ENCODE measurements around the gene PRR7. TPM values are rescaled to one million over a fixed set of nuclear protein-coding genes. Genes with fewer than 3 reads are reported as not detected.

The PRR7 gene
- total RNA-seq, 1 donor from 2014 or later = 2.1 TPM

DNA sequence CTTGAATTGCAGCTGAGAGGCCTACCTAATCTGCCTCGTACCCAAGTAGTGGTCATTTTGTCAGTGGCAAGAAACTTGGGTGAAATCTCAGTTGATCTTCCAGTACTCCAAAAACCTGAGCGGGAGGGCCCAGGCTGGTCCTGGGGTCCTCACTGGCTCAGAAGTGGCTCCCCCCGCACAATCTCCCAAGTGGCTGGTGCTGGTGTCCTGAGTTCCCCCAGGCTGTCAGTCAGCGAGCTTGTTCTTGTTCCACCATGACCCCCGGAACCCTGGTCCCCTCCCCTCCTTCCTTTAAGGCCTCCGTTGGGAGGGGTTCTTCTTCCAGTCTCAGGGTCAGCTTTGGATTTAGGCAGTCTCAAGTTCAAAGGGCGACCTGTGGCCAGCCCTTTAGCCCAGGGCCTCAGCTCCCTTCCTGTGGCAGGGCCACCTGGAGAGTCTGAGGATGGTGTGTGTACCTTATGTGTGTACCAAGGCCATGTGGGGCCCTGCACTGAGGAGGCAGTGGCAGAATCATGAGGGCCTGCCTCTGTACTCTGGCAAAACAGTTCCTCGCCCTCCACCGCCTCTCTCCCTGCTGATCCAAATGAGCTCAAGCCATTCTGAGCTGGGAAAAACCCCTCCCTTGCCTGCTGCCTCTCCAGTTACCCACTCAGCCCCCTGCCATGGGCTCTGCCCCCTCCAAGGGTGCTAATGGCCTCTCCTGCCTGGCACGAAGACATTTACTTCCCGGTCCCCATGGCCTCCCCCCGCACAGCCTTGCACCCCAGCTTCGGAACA, 31.3 kb downstream of the PRR7 start:
- intact Hi-C loops (cut with micrococcal nuclease) = no loop called here
- DNase-seq = no peak

DNA sequence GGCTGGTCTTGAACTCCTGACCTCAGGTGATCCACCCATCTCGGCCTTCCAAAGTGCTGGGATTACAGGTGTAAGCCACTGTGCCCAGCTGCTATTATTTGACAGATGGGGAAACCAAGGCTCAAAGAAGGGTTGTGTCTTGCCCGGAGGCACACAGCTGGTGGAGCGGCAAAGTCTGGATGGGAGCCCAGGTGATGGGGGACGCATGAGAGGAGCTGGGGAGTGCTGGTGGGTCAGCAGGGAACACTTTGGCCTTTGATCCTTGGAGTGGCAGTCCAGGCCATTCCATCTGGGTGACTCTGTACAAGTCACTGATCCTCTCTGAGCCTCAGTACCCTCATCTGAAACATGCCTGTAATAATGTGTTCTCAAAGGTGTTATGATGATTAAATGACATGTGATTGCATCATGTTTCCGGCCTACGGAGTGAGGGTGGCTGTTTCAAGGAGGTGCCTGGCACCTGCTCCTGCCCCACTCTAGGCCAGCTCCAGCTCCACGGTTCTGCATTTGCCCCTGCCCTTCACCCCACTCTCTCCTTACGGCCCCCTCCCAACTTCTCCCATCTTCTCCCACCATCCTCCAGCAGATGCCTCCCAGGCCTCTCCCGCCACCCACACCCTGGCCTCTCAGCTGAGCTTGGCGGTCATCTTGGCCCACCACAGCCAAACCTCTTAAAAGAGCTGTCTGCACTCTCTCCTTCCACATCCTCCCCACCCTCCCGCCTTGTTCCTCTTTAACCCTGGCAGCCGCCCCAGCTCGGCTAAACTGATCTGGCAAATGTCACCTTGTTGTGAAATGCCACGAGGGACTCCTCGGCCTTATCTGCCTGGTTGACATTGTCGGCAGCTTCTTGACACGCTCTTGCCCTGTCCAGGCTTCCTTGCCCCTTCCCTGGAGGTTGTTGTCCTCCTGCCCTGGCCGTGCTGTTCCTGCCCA, 32.4 kb downstream of the PRR7 start:
- TF ChIP-seq, protein P1, sequence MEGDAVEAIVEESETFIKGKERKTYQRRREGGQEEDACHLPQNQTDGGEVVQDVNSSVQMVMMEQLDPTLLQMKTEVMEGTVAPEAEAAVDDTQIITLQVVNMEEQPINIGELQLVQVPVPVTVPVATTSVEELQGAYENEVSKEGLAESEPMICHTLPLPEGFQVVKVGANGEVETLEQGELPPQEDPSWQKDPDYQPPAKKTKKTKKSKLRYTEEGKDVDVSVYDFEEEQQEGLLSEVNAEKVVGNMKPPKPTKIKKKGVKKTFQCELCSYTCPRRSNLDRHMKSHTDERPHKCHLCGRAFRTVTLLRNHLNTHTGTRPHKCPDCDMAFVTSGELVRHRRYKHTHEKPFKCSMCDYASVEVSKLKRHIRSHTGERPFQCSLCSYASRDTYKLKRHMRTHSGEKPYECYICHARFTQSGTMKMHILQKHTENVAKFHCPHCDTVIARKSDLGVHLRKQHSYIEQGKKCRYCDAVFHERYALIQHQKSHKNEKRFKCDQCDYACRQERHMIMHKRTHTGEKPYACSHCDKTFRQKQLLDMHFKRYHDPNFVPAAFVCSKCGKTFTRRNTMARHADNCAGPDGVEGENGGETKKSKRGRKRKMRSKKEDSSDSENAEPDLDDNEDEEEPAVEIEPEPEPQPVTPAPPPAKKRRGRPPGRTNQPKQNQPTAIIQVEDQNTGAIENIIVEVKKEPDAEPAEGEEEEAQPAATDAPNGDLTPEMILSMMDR (IDR thresholded peaks at IDR 0.05; ENCODE audit: borderline replicate concordance) = no peak
- DNase-seq = peak; percentile 92
- H3K4me1 ChIP-seq = peaks cover 47% of the 10 kb centered on the region
- peaks cover 8% of the 10 kb centered on the region for H3K36me3 ChIP-seq
- intact Hi-C loops (cut with micrococcal nuclease) = no loop called here
- H3K27ac ChIP-seq (replicated peaks) = peak overlapping the region; percentile 67
- H3K27me3 ChIP-seq (ENCODE audit: low read depth) = peaks cover 59% of the 10 kb centered on the region
- H3K9me3 ChIP-seq (replicated peaks) = no peaks in the 10 kb centered on the region
- H3K4me3 ChIP-seq = no peak overlapping the region

More for the DNA sequence above, 31.3 kb downstream of the PRR7 start:
- TF ChIP-seq, protein P1 (IDR thresholded peaks at IDR 0.05; ENCODE audit: borderline replicate concordance) = no peak
- H3K4me3 ChIP-seq = no peak overlapping the region
- H3K27me3 ChIP-seq (ENCODE audit: low read depth) = peaks cover 58% of the 10 kb centered on the region
- no peaks in the 10 kb centered on the region for H3K36me3 ChIP-seq
- peaks cover 53% of the 10 kb centered on the region for H3K4me1 ChIP-seq
- no peaks in the 10 kb centered on the region for H3K9me3 ChIP-seq (replicated peaks)
- H3K27ac ChIP-seq (replicated peaks) = peak overlapping the region; percentile 67

DNA sequence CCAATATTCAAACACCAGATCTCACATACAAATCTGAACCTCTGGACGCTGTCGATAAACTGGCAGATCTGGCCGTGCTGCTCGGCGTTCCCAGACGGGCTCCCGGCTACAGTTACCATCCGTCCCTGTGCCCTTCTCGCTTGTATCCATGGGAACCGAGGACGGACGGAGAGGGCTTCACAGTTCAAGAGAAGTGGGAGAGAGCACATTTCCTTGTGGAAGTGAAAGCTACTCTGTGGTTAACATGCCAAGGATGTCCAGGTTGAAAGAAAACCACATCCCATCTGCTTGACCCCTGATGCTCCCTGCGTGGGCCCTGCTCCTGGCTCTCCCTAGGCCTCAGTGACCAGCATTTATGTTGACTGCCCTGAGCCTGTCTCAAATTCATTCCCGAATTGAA, 33.2 kb downstream of the PRR7 start:
- Histone ChIP-seq H3K9me3 (replicated peaks) (no peaks in the 10 kb centered on the region), H3K27ac (replicated peaks) (peak overlapping the region; percentile 67), H3K4me3 (no peak overlapping the region), H3K4me1 (peaks cover 41% of the 10 kb centered on the region), H3K27me3 (ENCODE audit: low read depth) (peaks cover 57% of the 10 kb centered on the region), H3K36me3 (peaks cover 11% of the 10 kb centered on the region)
- intact Hi-C loops (cut with micrococcal nuclease) = no loop called here
- no peak for DNase-seq
- TF ChIP-seq, protein P1 (IDR thresholded peaks at IDR 0.05; ENCODE audit: borderline replicate concordance) = no peak

DNA sequence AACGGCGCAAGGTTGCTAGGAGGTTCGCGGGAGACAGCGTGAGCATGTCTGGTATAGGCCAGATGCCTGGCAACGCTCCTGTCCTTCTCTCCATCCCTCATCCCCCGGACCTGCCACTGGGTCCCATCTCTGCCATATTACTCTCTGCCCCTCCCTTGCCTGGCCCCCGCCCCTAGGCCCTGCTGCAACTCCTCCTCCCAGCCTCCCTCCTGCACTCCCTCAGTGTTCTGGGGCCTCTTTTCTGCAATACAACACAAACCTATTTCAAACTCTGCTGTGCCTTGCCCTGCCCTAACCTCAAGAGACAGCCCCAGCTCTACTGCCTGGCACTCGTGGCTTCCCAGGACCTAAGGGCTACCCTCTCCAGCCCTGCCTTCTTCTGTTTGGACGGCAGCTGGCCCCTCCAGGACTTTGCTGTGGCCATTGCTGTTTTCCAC, 35.8 kb downstream of the PRR7 start:
- Histone ChIP-seq H3K36me3 (peaks cover 32% of the 10 kb centered on the region), H3K4me3 (no peak overlapping the region), H3K4me1 (peaks cover 28% of the 10 kb centered on the region), H3K9me3 (replicated peaks) (no peaks in the 10 kb centered on the region), H3K27me3 (ENCODE audit: low read depth) (peaks cover 51% of the 10 kb centered on the region), H3K27ac (replicated peaks) (no peak overlapping the region)
- TF ChIP-seq, protein P1 (IDR thresholded peaks at IDR 0.05; ENCODE audit: borderline replicate concordance) = no peak
- intact Hi-C loops (cut with micrococcal nuclease) = no loop called here
- no peak for DNase-seq

DNA sequence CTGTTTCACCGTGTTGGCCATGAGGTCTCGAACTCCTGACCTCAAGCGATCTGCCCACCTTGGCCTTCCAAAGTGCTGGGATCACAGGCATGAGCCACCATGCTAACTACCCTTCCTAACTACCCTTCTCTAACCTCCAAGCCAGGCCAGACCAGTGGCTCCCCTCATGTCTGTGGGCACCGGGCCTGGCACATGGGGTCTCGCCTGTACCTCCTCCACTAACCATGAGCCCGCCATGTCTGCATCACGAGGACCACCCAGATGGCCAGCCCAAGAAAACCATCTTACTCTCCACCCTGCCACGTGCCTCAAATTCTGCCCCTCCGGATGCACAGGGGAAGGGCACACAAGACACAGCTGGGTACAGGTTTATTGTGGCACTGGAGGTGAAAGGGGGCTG, 36.4 kb downstream of the PRR7 start:
- intact Hi-C loops (cut with micrococcal nuclease) = no loop called here
- Histone ChIP-seq H3K4me1 (peaks cover 25% of the 10 kb centered on the region), H3K9me3 (replicated peaks) (no peaks in the 10 kb centered on the region), H3K4me3 (no peak overlapping the region), H3K27me3 (ENCODE audit: low read depth) (peaks cover 53% of the 10 kb centered on the region), H3K27ac (replicated peaks) (no peak overlapping the region), H3K36me3 (peaks cover 38% of the 10 kb centered on the region)
- TF ChIP-seq, protein P1 (IDR thresholded peaks at IDR 0.05; ENCODE audit: borderline replicate concordance) = no peak
- DNase-seq = no peak
